Measurements from ENCODE around the gene DBH.

DNA sequence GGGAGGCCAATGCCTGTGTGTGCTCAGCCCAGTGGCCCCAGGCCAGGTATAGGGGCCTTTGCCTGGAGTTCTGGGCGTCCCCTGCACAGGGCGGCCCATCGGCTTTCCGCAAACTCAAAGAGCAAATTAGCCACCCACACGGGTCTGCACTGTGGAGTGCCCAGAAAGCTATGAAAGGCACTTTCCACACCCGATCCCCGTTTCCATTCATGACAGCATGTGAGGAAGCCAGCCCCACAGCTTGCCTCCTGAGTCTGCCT, 5.2 kb downstream of the DBH start:
- TF ChIP-seq, protein P1, sequence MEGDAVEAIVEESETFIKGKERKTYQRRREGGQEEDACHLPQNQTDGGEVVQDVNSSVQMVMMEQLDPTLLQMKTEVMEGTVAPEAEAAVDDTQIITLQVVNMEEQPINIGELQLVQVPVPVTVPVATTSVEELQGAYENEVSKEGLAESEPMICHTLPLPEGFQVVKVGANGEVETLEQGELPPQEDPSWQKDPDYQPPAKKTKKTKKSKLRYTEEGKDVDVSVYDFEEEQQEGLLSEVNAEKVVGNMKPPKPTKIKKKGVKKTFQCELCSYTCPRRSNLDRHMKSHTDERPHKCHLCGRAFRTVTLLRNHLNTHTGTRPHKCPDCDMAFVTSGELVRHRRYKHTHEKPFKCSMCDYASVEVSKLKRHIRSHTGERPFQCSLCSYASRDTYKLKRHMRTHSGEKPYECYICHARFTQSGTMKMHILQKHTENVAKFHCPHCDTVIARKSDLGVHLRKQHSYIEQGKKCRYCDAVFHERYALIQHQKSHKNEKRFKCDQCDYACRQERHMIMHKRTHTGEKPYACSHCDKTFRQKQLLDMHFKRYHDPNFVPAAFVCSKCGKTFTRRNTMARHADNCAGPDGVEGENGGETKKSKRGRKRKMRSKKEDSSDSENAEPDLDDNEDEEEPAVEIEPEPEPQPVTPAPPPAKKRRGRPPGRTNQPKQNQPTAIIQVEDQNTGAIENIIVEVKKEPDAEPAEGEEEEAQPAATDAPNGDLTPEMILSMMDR (IDR thresholded peaks at IDR 0.05): no peak
- no peak for TF ChIP-seq ZFX (IDR thresholded peaks at IDR 0.05; ENCODE audit: borderline replicate concordance)
